K562 (cell line): Measurements from ENCODE around the gene C11orf86. TPM values are rescaled to one million over a fixed set of nuclear protein-coding genes. Genes with fewer than 3 reads are reported as not detected.
A peak's percentile ranks its signal among the peaks of the same experiment; 100 is the strongest.

Source experiments
- CC2D1A ChIP-seq: fragments of 450-650 bp; IDR thresholded peaks from 2 replicates; pipeline ENCODE4 v1.6.1; 2017; ENCODE audit warnings: mild to moderate bottlenecking
- CEBPB ChIP-seq: fragments of 450-650 bp; IDR thresholded peaks from 2 replicates; pipeline ENCODE4 v1.6.1; 2016; ENCODE audit warnings: missing genetic modification characterization, missing compliant biosample characterization
- CTBP1 ChIP-seq: fragments of 450-650 bp; IDR thresholded peaks from 2 replicates; pipeline ENCODE4 v1.6.1; 2016; ENCODE audit warnings: borderline replicate concordance
- CXXC5 ChIP-seq: fragments of 250-450 bp; sonication (Bioruptor Pico); IDR thresholded peaks from 2 replicates; pipeline ENCODE4 v1.8.0; 2022; ENCODE audit warnings: inconsistent platforms, mild to moderate bottlenecking, moderate library complexity
- ETV6 ChIP-seq, 3 experiments: fragments of 150-350 bp in 1 of 3; sonication (generic) in 1 of 3; formaldehyde crosslinking in 1 of 3; IDR thresholded peaks; 2 replicates each; pipeline versions ENCODE4 v1.6.1 to v1.8.0; 2014 to 2022; ENCODE audit warnings: borderline replicate concordance in 2 of 3, low read depth in 2 of 3, antibody characterized with exemption in 1 of 3, low read length in 1 of 3, mild to moderate bottlenecking in 1 of 3, missing genetic modification reagents in 1 of 3
- GTF2A2 ChIP-seq: IDR thresholded peaks from 2 replicates; pipeline ENCODE4 v1.6.1; 2016; ENCODE audit warnings: mild to moderate bottlenecking, missing genetic modification characterization, missing compliant biosample characterization
- HNRNPH1 ChIP-seq: fragments of 200-400 bp; formaldehyde crosslinking; optimal IDR thresholded peaks from 2 replicates; pipeline ENCODE3; 2017; ENCODE audit warnings: low read depth, mild to moderate bottlenecking, low read length, moderate library complexity
- IFI16 ChIP-seq: fragments of 250-450 bp; sonication (Bioruptor Pico); IDR thresholded peaks from 2 replicates; pipeline ENCODE4 v2.1.2; 2022; ENCODE audit warnings: mild to moderate bottlenecking, inconsistent platforms
- LEF1 ChIP-seq: fragments of 450-650 bp; IDR thresholded peaks from 2 replicates; pipeline ENCODE4 v1.6.1; 2016; ENCODE audit warnings: mild to moderate bottlenecking
- MBD2 ChIP-seq: sonication (generic); IDR thresholded peaks from 2 replicates; pipeline ENCODE4 v1.6.1; 2016; ENCODE audit warnings: low read depth, borderline replicate concordance
- NCOA2 ChIP-seq, 2 experiments: fragments of 450-650 bp; IDR thresholded peaks; 2 replicates each; pipeline ENCODE4 v1.6.1; 2018; ENCODE audit warnings: mild to moderate bottlenecking in 2 of 2, moderate library complexity in 1 of 2; ENCODE audit not compliant: partially characterized antibody in 2 of 2
- PHF8 ChIP-seq: fragments of 200-600 bp; sonication (generic); IDR thresholded peaks from 2 replicates; pipeline ENCODE4 v1.6.1; 2012; ENCODE audit warnings: mixed run types, mild to moderate bottlenecking, inconsistent platforms, low read length, moderate library complexity, borderline replicate concordance
- RCOR1 ChIP-seq, 2 experiments: IDR thresholded peaks; 2 replicates each; pipeline ENCODE4 v1.6.1; 2012; ENCODE audit warnings: low read depth in 2 of 2, low read length in 2 of 2, borderline replicate concordance in 1 of 2, improper control_type of control experiment in 1 of 2
- RUNX1 ChIP-seq: sonication (generic); IDR thresholded peaks from 2 replicates; pipeline ENCODE4 v1.6.1; 2016; ENCODE audit warnings: antibody characterized with exemption, low read depth
- STAG1 ChIP-seq: sonication (generic); formaldehyde crosslinking; IDR thresholded peaks from 2 replicates; pipeline ENCODE4 v1.5.0; 2020; ENCODE audit warnings: missing genetic modification reagents, borderline replicate concordance
- ZFPM2 ChIP-seq: fragments of 250-450 bp; sonication (Bioruptor Pico); IDR thresholded peaks from 2 replicates; pipeline ENCODE4 v1.5.1; 2022; ENCODE audit warnings: mild to moderate bottlenecking
- ZNF23 ChIP-seq: fragments of 250-450 bp; sonication (Bioruptor Pico); IDR thresholded peaks from 2 replicates; pipeline ENCODE4 v1.4.0; 2020; ENCODE audit warnings: mild to moderate bottlenecking
- ZNF408 ChIP-seq: fragments of 250-450 bp; sonication (Bioruptor Pico); IDR thresholded peaks from 2 replicates; pipeline ENCODE4 v1.4.0; 2020; ENCODE audit warnings: low read depth, mild to moderate bottlenecking, moderate library complexity
- polyA plus RNA-seq, 8 experiments: library from polyadenylated mRNA; depleted of rRNA in 4 of 8; stranded (reverse) in 5 of 8; unstranded in 3 of 8; fragments of >200 nt; fragmentation: Nextera tagmentation in 2 of 8; fragmentation: Illumina TruSeq in 1 of 8; extraction: Ambion mirVana in 2 of 8; extraction: Trizol in 1 of 8; gene quantifications; 2 replicates each; pipeline versions ENCODE4 v1.2.1 to v1.2.3, GENCODE V29; 2011 to 2014; ENCODE audit warnings: inconsistent platforms in 1 of 8, missing spikeins in 1 of 8
- total RNA-seq, 7 experiments: library from RNA; depleted of rRNA in 6 of 7; stranded (reverse); fragments of >200 nt in 6 of 7; fragmentation: Illumina TruSeq in 2 of 7; extraction: Trizol in 2 of 7; gene quantifications; 2 replicates each; pipeline versions ENCODE4 v1.2.1 to v1.2.3, GENCODE V29; 2011 to 2021; ENCODE audit warnings: low replicate concordance in 1 of 7
- TF ChIP-seq, protein P1 (sequence below): fragments of 450-650 bp; IDR thresholded peaks from 2 replicates; pipeline ENCODE4 v1.6.1; 2016
- TF ChIP-seq, protein P2 (sequence below): fragments of 250-450 bp; sonication (Bioruptor Pico); IDR thresholded peaks from 2 replicates; pipeline ENCODE4 v1.4.0; 2020; ENCODE audit warnings: mild to moderate bottlenecking, moderate library complexity, borderline replicate concordance
- TF ChIP-seq, protein P3 (sequence below): sonication (generic); formaldehyde crosslinking; IDR thresholded peaks from 2 replicates; pipeline ENCODE4 v1.9.0; 2022; ENCODE audit warnings: mild to moderate bottlenecking, missing genetic modification reagents
- TF ChIP-seq, protein P4 (sequence below): sonication (generic); formaldehyde crosslinking; IDR thresholded peaks from 2 replicates; pipeline ENCODE4 v1.8.0; 2022; ENCODE audit warnings: mild to moderate bottlenecking, missing genetic modification reagents

C11orf86 gene
- total and polyA plus RNA-seq, 9 of the 15 experiments (the other 6 are each of a cell fraction or from before 2014, with no cell fraction given), result not detected

DNA sequence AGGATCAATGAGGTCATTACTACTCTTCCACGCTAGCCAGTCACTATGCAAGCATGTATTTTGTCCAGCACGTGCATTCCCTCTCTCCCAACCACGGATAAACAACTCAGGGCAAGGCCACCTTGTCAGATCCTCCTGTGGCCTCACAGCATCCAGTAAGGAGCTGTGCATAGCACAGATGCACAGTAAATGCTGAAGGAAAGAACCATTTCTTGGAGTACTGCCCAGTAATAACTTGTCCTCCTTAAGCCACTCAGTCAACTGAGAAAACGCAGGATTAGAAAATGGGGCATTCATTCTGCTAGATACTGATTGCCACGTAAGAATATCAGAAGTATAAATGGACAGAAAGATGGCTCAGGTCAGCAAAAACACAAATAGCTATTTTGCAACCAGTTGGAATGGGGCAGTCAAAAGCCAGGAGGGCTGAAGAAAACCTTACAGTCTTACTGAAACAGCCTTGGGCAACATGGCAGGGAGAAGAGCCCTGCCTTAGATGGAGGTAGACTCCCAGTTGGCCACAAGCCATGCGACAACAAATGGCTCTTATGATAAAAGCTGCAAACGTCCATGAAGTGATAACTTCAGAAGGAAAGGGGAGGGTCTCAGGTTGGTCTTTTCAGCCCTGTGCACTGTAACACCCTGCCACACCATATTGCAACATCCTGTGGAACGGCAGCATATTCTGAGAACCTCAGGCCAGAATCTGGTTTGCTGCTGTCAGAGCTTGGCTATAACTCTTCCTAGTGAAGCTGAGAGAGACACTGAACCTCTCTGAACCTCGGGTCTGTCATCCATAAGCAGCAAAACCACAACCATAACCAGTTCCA is 39.9 kb upstream of the C11orf86 start (continued):
- TF ChIP-seq, protein P1, sequence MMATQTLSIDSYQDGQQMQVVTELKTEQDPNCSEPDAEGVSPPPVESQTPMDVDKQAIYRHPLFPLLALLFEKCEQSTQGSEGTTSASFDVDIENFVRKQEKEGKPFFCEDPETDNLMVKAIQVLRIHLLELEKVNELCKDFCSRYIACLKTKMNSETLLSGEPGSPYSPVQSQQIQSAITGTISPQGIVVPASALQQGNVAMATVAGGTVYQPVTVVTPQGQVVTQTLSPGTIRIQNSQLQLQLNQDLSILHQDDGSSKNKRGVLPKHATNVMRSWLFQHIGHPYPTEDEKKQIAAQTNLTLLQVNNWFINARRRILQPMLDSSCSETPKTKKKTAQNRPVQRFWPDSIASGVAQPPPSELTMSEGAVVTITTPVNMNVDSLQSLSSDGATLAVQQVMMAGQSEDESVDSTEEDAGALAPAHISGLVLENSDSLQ, result peak; percentile 81
- TF ChIP-seq, protein P2, sequence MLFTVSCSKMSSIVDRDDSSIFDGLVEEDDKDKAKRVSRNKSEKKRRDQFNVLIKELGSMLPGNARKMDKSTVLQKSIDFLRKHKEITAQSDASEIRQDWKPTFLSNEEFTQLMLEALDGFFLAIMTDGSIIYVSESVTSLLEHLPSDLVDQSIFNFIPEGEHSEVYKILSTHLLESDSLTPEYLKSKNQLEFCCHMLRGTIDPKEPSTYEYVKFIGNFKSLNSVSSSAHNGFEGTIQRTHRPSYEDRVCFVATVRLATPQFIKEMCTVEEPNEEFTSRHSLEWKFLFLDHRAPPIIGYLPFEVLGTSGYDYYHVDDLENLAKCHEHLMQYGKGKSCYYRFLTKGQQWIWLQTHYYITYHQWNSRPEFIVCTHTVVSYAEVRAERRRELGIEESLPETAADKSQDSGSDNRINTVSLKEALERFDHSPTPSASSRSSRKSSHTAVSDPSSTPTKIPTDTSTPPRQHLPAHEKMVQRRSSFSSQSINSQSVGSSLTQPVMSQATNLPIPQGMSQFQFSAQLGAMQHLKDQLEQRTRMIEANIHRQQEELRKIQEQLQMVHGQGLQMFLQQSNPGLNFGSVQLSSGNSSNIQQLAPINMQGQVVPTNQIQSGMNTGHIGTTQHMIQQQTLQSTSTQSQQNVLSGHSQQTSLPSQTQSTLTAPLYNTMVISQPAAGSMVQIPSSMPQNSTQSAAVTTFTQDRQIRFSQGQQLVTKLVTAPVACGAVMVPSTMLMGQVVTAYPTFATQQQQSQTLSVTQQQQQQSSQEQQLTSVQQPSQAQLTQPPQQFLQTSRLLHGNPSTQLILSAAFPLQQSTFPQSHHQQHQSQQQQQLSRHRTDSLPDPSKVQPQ (CRISPR knock-in tag), result no peak
- TF ChIP-seq CTBP1 (peak; percentile 49; the same call in 1 of the 2 replicates), RCOR1 (IDR thresholded peaks at IDR 0.05; ENCODE audit: borderline replicate concordance in 1 of 2, low read depth in 2 of 2, low read length in 2 of 2) (peak in 1 of 2 experiments; percentile 79; a peak in 3 of 4 replicates), PHF8 (no peak), ZNF408 (CRISPR knock-in tag) (no peak), HNRNPH1 (no peak), CEBPB (tag) (peak; percentile 99), ETV6 (IDR thresholded peaks at IDR 0.05; ENCODE audit: borderline replicate concordance in 1 of 2, low read depth in 2 of 2, low read length in 1 of 2) (no peak), ETV6 (CRISPR knock-in tag; IDR thresholded peaks at IDR 0.05; ENCODE audit: borderline replicate concordance) (no peak), MBD2 (no peak), ZNF23 (CRISPR knock-in tag) (no peak), CC2D1A (no peak), GTF2A2 (tag) (no peak), CXXC5 (CRISPR knock-in tag) (peak; percentile 63; the same call in 1 of the 2 replicates), LEF1 (peak; percentile 57; the same call in 1 of the 2 replicates), IFI16 (no peak), STAG1 (CRISPR knock-in tag) (no peak), ZFPM2 (CRISPR knock-in tag) (no peak), RUNX1 (no peak), NCOA2 (IDR thresholded peaks at IDR 0.05; ENCODE audit: partially characterized antibody in 2 of 2) (no peak)
- TF ChIP-seq, protein P3, sequence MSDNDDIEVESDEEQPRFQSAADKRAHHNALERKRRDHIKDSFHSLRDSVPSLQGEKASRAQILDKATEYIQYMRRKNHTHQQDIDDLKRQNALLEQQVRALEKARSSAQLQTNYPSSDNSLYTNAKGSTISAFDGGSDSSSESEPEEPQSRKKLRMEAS (CRISPR knock-in tag), result peak; percentile 53
- TF ChIP-seq, protein P4, sequence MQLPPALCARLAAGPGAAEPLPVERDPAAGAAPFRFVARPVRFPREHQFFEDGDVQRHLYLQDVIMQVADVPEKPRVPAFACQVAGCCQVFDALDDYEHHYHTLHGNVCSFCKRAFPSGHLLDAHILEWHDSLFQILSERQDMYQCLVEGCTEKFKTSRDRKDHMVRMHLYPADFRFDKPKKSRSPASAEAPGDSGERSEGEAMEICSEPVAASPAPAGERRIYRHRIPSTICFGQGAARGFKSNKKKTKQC (CRISPR knock-in tag), result no peak
